ENCODE measurements around the gene NRAS. TPM values are rescaled to one million over a fixed set of nuclear protein-coding genes. Genes with fewer than 3 reads are reported as not detected.

The NRAS gene
- total RNA-seq, 1 experiment from 2014 or later: 53.5 TPM

DNA sequence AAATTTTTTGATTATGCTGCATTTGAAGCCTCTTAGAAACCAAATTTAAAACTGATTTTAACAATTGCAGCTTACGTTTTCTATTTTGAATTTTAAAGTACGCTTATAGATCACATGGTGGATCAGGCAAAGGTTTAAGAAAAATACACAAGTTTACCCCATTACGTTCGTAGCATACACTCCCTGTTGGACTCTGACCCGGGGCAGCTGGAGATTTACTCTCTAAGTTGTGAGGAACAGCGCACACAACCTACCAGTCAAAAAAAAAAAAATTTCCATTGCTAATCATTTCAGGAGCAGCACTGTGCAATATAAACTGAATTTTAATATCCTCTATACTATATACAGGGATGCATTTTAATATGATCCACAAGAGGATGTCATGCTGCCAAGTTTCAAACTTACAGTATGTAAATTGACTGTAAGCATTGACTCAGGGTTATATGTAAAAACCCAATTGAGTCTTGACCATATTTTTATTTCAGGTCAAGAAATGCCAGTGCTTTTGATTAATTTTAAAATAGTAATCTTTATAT is 20.8 kb upstream of the NRAS start:
- Mint-ChIP-seq H3K4me1 (0 out of 2 replicates have a peak, but pooled peaks cover 2% of the 10 kb centered on the region), H3K36me3 (peaks cover 74% of the 10 kb centered on the region), H3K4me3 (no peak overlapping the region), H3K27ac (no peak overlapping the region), H3K9me3 (no peaks in the 10 kb centered on the region), H3K27me3 (ENCODE audit: low read depth) (no peaks in the 10 kb centered on the region)
- CTCF ChIA-PET: no interaction called here
- POLR2A ChIA-PET: no interaction called here
- TF ChIP-seq, protein P1, sequence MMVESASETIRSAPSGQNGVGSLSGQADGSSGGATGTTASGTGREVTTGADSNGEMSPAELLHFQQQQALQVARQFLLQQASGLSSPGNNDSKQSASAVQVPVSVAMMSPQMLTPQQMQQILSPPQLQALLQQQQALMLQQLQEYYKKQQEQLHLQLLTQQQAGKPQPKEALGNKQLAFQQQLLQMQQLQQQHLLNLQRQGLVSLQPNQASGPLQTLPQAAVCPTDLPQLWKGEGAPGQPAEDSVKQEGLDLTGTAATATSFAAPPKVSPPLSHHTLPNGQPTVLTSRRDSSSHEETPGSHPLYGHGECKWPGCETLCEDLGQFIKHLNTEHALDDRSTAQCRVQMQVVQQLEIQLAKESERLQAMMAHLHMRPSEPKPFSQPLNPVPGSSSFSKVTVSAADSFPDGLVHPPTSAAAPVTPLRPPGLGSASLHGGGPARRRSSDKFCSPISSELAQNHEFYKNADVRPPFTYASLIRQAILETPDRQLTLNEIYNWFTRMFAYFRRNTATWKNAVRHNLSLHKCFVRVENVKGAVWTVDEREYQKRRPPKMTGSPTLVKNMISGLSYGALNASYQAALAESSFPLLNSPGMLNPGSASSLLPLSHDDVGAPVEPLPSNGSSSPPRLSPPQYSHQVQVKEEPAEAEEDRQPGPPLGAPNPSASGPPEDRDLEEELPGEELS (CRISPR knock-in tag; IDR thresholded peaks at IDR 0.05): no peak
- TF ChIP-seq, protein P2, sequence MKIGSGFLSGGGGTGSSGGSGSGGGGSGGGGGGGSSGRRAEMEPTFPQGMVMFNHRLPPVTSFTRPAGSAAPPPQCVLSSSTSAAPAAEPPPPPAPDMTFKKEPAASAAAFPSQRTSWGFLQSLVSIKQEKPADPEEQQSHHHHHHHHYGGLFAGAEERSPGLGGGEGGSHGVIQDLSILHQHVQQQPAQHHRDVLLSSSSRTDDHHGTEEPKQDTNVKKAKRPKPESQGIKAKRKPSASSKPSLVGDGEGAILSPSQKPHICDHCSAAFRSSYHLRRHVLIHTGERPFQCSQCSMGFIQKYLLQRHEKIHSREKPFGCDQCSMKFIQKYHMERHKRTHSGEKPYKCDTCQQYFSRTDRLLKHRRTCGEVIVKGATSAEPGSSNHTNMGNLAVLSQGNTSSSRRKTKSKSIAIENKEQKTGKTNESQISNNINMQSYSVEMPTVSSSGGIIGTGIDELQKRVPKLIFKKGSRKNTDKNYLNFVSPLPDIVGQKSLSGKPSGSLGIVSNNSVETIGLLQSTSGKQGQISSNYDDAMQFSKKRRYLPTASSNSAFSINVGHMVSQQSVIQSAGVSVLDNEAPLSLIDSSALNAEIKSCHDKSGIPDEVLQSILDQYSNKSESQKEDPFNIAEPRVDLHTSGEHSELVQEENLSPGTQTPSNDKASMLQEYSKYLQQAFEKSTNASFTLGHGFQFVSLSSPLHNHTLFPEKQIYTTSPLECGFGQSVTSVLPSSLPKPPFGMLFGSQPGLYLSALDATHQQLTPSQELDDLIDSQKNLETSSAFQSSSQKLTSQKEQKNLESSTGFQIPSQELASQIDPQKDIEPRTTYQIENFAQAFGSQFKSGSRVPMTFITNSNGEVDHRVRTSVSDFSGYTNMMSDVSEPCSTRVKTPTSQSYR (CRISPR knock-in tag; IDR thresholded peaks at IDR 0.05): no peak
- TF ChIP-seq, protein P3, sequence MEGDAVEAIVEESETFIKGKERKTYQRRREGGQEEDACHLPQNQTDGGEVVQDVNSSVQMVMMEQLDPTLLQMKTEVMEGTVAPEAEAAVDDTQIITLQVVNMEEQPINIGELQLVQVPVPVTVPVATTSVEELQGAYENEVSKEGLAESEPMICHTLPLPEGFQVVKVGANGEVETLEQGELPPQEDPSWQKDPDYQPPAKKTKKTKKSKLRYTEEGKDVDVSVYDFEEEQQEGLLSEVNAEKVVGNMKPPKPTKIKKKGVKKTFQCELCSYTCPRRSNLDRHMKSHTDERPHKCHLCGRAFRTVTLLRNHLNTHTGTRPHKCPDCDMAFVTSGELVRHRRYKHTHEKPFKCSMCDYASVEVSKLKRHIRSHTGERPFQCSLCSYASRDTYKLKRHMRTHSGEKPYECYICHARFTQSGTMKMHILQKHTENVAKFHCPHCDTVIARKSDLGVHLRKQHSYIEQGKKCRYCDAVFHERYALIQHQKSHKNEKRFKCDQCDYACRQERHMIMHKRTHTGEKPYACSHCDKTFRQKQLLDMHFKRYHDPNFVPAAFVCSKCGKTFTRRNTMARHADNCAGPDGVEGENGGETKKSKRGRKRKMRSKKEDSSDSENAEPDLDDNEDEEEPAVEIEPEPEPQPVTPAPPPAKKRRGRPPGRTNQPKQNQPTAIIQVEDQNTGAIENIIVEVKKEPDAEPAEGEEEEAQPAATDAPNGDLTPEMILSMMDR (IDR thresholded peaks at IDR 0.05): no peak
- TF ChIP-seq ZNF396 (CRISPR knock-in tag; IDR thresholded peaks at IDR 0.05; ENCODE audit: borderline replicate concordance) (no peak), FOXK1 (CRISPR knock-in tag; IDR thresholded peaks at IDR 0.05) (no peak), ELF4 (CRISPR knock-in tag; IDR thresholded peaks at IDR 0.05; ENCODE audit: low read depth) (no peak), TEAD1 (CRISPR knock-in tag; IDR thresholded peaks at IDR 0.05) (no peak), JAZF1 (CRISPR knock-in tag; IDR thresholded peaks at IDR 0.05) (no peak)
- TF ChIP-seq, protein P4, sequence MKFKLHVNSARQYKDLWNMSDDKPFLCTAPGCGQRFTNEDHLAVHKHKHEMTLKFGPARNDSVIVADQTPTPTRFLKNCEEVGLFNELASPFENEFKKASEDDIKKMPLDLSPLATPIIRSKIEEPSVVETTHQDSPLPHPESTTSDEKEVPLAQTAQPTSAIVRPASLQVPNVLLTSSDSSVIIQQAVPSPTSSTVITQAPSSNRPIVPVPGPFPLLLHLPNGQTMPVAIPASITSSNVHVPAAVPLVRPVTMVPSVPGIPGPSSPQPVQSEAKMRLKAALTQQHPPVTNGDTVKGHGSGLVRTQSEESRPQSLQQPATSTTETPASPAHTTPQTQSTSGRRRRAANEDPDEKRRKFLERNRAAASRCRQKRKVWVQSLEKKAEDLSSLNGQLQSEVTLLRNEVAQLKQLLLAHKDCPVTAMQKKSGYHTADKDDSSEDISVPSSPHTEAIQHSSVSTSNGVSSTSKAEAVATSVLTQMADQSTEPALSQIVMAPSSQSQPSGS (CRISPR knock-in tag; IDR thresholded peaks at IDR 0.05; ENCODE audit: borderline replicate concordance, low read depth): no peak
- ATAC-seq (no peak), DNase-seq (ENCODE audit: low spot score) (no peak)

DNA sequence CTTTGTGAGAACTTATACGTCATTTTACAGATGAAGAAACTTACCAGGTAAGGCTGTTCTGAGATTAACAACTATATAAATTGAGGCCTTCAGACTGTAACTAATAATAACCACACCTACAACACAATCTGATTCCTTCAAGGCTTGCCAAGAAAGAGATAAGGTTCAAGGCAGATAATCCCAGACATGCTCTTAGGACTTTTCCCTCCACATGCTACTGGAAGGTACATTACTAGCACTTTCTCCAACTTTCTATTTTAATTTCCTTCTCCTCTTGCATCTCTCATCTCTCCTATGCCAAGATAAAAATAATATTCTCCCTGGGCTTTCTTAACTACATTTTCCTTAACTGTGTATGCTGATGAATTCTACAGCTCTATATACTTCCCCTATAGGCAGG is 18.9 kb upstream of the NRAS start:
- TF ChIP-seq NFATC4 (CRISPR knock-in tag; IDR thresholded peaks at IDR 0.05): no peak
- no peak for TF ChIP-seq FOXK1 (CRISPR knock-in tag; IDR thresholded peaks at IDR 0.05)
- no peak for TF ChIP-seq TCF7 (CRISPR knock-in tag; IDR thresholded peaks at IDR 0.05; ENCODE audit: low read depth)
- no peak for TF ChIP-seq RORB (CRISPR knock-in tag; IDR thresholded peaks at IDR 0.05)
- TF ChIP-seq, protein P5, sequence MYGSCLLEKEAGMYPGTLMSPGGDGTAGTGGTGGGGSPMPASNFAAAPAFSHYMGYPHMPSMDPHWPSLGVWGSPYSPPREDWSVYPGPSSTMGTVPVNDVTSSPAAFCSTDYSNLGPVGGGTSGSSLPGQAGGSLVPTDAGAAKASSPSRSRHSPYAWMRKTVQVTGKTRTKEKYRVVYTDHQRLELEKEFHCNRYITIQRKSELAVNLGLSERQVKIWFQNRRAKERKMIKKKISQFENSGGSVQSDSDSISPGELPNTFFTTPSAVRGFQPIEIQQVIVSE (CRISPR knock-in tag; IDR thresholded peaks at IDR 0.05; ENCODE audit: borderline replicate concordance): no peak
- TF ChIP-seq SMAD3 (CRISPR knock-in tag; IDR thresholded peaks at IDR 0.05; ENCODE audit: borderline replicate concordance): no peak
- no peak for TF ChIP-seq ZNF263 (CRISPR knock-in tag; IDR thresholded peaks at IDR 0.05; ENCODE audit: low read depth)
- no peak for TF ChIP-seq PRRX2 (CRISPR knock-in tag; IDR thresholded peaks at IDR 0.05)
- TF ChIP-seq, protein P6, sequence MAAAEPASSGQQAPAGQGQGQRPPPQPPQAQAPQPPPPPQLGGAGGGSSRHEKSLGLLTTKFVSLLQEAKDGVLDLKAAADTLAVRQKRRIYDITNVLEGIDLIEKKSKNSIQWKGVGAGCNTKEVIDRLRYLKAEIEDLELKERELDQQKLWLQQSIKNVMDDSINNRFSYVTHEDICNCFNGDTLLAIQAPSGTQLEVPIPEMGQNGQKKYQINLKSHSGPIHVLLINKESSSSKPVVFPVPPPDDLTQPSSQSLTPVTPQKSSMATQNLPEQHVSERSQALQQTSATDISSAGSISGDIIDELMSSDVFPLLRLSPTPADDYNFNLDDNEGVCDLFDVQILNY (CRISPR knock-in tag; IDR thresholded peaks at IDR 0.05): no peak
- TF ChIP-seq, protein P7, sequence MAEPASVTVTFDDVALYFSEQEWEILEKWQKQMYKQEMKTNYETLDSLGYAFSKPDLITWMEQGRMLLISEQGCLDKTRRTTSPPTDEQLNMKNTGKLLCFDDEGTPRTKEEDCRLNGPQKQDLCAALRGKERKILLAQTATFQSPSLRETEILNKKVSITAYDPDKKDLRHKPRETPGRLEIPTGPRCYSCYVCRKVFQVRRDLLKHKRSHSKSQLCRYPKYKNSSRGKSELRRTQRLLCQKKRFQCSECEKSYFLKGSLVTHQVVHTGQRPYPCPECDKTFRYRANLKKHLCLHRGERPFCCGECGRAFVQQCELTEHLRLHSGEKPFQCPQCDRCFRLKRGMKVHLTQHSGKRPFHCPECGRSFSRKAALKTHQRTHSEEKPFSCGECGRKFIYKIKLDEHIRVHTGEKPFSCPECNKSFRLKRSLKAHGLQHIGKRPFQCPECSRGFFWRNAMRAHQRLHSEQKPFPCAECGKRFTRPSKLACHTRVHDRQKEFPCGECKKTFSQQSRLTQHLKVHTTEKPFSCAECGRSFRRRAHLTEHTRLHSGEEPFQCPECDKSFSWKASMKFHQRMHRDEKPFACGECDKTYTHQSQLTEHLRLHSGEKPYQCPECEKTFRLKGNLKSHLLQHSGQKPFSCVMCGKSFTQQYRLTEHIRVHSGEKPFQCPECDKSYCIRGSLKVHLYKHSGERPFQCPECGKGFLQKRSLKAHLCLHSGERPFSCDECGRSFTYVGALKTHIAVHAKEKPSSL (CRISPR knock-in tag; conservative IDR thresholded peaks at IDR 0.05): no peak
- TF ChIP-seq NR1H2 (CRISPR knock-in tag; IDR thresholded peaks at IDR 0.05): no peak
- no peak for TF ChIP-seq NFE2L1 (CRISPR knock-in tag; IDR thresholded peaks at IDR 0.05)
- no peak for TF ChIP-seq SOX15 (CRISPR knock-in tag; IDR thresholded peaks at IDR 0.05)
- TF ChIP-seq, protein P8, sequence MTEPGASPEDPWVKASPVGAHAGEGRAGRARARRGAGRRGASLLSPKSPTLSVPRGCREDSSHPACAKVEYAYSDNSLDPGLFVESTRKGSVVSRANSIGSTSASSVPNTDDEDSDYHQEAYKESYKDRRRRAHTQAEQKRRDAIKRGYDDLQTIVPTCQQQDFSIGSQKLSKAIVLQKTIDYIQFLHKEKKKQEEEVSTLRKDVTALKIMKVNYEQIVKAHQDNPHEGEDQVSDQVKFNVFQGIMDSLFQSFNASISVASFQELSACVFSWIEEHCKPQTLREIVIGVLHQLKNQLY (CRISPR knock-in tag; IDR thresholded peaks at IDR 0.05): no peak
- no peak for TF ChIP-seq CREB1 (CRISPR knock-in tag; IDR thresholded peaks at IDR 0.05)
- ATAC-seq: no peak
- peaks cover 87% of the 10 kb centered on the region for H3K36me3 Mint-ChIP-seq
- H3K27me3 Mint-ChIP-seq (ENCODE audit: low read depth): no peaks in the 10 kb centered on the region
- no peaks in the 10 kb centered on the region for H3K4me1 Mint-ChIP-seq
- POLR2A ChIA-PET: no interaction called here
- no peak for DNase-seq (ENCODE audit: low spot score)
- CTCF ChIA-PET: no interaction called here
- no peak overlapping the region for H3K4me3 Mint-ChIP-seq
- H3K27ac Mint-ChIP-seq: no peak overlapping the region
- no peaks in the 10 kb centered on the region for H3K9me3 Mint-ChIP-seq
